Neural progenitor cell (in vitro differentiated cells): ENCODE data around the gene SNF8. TPM values are rescaled to one million over a fixed set of nuclear protein-coding genes. Genes with fewer than 3 reads are reported as not detected.

Source experiments
- DNase-seq: peaks from one replicate; pipeline ENCODE4 v3.0.0-alpha.2; 2016; ENCODE audit warnings: low spot score
- H2AFZ ChIP-seq: fragments of 200-600 bp; sonication (generic); replicated peaks from 2 replicates; pipeline ENCODE4 v1.6.1; 2016; ENCODE audit warnings: antibody characterized with exemption
- H3F3A ChIP-seq: fragments of 200-600 bp; sonication (generic); 2 replicates; pipeline ENCODE4 v1.6.1; 2016; ENCODE audit warnings: antibody characterized with exemption, low read depth
- H3K27ac ChIP-seq: fragments of 200-600 bp; sonication (generic); 2 replicates; pipeline ENCODE4 v1.5.1; 2016; ENCODE audit warnings: mild to moderate bottlenecking
- H3K27me3 ChIP-seq: fragments of 200-600 bp; sonication (generic); 2 replicates; pipeline ENCODE4 v1.6.1; 2016; ENCODE audit warnings: mild to moderate bottlenecking, moderate library complexity
- H3K36me3 ChIP-seq: fragments of 200-600 bp; sonication (generic); 2 replicates; pipeline ENCODE4 v1.5.1; 2016
- H3K4me1 ChIP-seq: fragments of 200-600 bp; sonication (generic); 2 replicates; pipeline ENCODE4 v1.6.1; 2016; ENCODE audit warnings: mixed run types
- H3K4me2 ChIP-seq: fragments of 200-600 bp; sonication (generic); 2 replicates; pipeline ENCODE4 v1.6.1; 2016
- H3K4me3 ChIP-seq: fragments of 200-600 bp; sonication (generic); 2 replicates; pipeline ENCODE4 v1.5.1; 2016
- H3K79me2 ChIP-seq: fragments of 200-600 bp; sonication (generic); 2 replicates; pipeline ENCODE4 v1.6.1; 2016; ENCODE audit warnings: low read depth
- H3K9ac ChIP-seq: fragments of 200-600 bp; sonication (generic); 2 replicates; pipeline ENCODE4 v1.6.1; 2016
- H3K9me3 ChIP-seq: fragments of 200-600 bp; sonication (generic); 2 replicates; pipeline ENCODE4 v1.5.1; 2016; ENCODE audit warnings: low read depth
- H4K20me1 ChIP-seq: fragments of 200-600 bp; sonication (generic); 2 replicates; pipeline ENCODE4 v1.6.1; 2016; ENCODE audit warnings: low read depth
- H3K27ac Mint-ChIP-seq: 3 replicates; pipeline ENCODE4 v1.8.0; 2021; ENCODE audit warnings: mixed read lengths
- H3K27me3 Mint-ChIP-seq: 2 replicates; pipeline ENCODE4 v1.8.0; 2022; ENCODE audit warnings: low read depth, mild to moderate bottlenecking, inconsistent platforms, moderate library complexity, mixed read lengths; ENCODE audit not compliant: insufficient read depth
- H3K36me3 Mint-ChIP-seq: 3 replicates; pipeline ENCODE4 v1.8.0; 2021; ENCODE audit warnings: mixed read lengths
- H3K4me1 Mint-ChIP-seq: 3 replicates; pipeline ENCODE4 v1.8.0; 2021; ENCODE audit warnings: mixed read lengths
- H3K4me3 Mint-ChIP-seq: 3 replicates; pipeline ENCODE4 v1.8.0; 2021; ENCODE audit warnings: mild to moderate bottlenecking, moderate library complexity, mixed read lengths
- H3K9me3 Mint-ChIP-seq: 3 replicates; pipeline ENCODE4 v1.8.0; 2020; ENCODE audit warnings: mixed read lengths
- EZH2 ChIP-seq: fragments of 200-600 bp; sonication (generic); IDR thresholded peaks from 2 replicates; pipeline ENCODE4 v1.6.1; 2017; ENCODE audit warnings: antibody characterized with exemption, mild to moderate bottlenecking, moderate library complexity
- EZH2phosphoT487 ChIP-seq: fragments of 200-600 bp; sonication (generic); IDR thresholded peaks from 2 replicates; pipeline ENCODE4 v1.6.1; 2017; ENCODE audit warnings: antibody characterized with exemption
- total RNA-seq: library from RNA; depleted of rRNA; stranded (reverse); fragments of >200 nt; gene quantifications from 2 replicates; pipeline ENCODE4 v1.2.3, GENCODE V29; 2015; ENCODE audit warnings: low replicate concordance
- TF ChIP-seq, protein P1 (sequence below): fragments of 200-600 bp; sonication (generic); IDR thresholded peaks from 2 replicates; pipeline ENCODE4 v1.5.1; 2017; ENCODE audit warnings: antibody characterized with exemption, mild to moderate bottlenecking

The SNF8 gene
- total RNA-seq, 1 donor from 2014 or later: 103 TPM

DNA sequence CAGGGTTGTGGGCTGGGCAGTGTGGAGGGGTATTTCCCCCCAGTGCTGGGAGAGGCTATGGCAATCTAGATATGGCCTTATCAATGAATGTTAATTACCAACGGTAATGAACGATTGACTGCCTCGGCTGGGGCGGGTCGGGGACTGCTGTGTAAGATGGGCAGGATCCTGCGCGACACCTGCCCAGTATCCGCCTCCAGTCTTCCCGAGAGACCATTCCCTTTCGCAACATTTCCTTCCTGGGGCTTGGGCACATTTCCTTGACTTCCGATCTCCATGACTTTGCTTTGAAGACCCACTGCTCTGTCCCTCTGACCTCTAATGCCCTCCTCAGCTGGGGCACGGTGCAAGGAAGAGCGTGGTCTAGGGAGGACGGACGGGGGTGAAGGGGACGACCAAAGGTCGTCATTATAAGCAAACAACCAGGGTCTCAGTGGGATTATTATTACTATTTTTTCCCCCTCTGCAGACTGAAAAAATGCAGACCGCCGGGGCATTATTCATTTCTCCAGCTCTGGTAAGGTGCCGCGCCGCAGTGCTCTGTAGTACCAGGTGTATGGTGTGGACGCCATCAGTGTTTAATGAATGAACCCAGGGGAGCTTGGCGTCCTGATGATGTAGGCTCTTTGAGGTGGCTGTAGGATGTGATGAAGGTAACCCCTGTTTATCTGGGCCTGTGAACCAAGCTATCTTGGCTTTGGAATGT is 51.5 kb downstream of the SNF8 start:
- Histone ChIP-seq H4K20me1 (no peaks in the 10 kb centered on the region), H3K27me3 (no peaks in the 10 kb centered on the region), H3K4me1 (peaks cover 4% of the 10 kb centered on the region), H3K36me3 (no peaks in the 10 kb centered on the region), H3K4me2 (peak overlapping the region; percentile 92), H3F3A (peaks cover 16% of the 10 kb centered on the region), H3K9ac (peak overlapping the region; percentile 48), H3K79me2 (peaks cover 15% of the 10 kb centered on the region), H3K9me3 (no peaks in the 10 kb centered on the region), H3K4me3 (peak overlapping the region; percentile 69), H3K27ac (no peak overlapping the region), H2AFZ (no peak overlapping the region)
- H3K27ac Mint-ChIP-seq: peak overlapping the region; percentile 48
- peak overlapping the region; percentile 89 for H3K4me3 Mint-ChIP-seq
- H3K27me3 Mint-ChIP-seq: no peaks in the 10 kb centered on the region
- DNase-seq: no peak
- peaks cover 4% of the 10 kb centered on the region for H3K36me3 Mint-ChIP-seq
- no peaks in the 10 kb centered on the region for H3K9me3 Mint-ChIP-seq
- H3K4me1 Mint-ChIP-seq: peaks cover 14% of the 10 kb centered on the region
- TF ChIP-seq, protein P1, sequence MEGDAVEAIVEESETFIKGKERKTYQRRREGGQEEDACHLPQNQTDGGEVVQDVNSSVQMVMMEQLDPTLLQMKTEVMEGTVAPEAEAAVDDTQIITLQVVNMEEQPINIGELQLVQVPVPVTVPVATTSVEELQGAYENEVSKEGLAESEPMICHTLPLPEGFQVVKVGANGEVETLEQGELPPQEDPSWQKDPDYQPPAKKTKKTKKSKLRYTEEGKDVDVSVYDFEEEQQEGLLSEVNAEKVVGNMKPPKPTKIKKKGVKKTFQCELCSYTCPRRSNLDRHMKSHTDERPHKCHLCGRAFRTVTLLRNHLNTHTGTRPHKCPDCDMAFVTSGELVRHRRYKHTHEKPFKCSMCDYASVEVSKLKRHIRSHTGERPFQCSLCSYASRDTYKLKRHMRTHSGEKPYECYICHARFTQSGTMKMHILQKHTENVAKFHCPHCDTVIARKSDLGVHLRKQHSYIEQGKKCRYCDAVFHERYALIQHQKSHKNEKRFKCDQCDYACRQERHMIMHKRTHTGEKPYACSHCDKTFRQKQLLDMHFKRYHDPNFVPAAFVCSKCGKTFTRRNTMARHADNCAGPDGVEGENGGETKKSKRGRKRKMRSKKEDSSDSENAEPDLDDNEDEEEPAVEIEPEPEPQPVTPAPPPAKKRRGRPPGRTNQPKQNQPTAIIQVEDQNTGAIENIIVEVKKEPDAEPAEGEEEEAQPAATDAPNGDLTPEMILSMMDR: no peak
- no peak for TF ChIP-seq EZH2phosphoT487
- no peak for TF ChIP-seq EZH2

DNA sequence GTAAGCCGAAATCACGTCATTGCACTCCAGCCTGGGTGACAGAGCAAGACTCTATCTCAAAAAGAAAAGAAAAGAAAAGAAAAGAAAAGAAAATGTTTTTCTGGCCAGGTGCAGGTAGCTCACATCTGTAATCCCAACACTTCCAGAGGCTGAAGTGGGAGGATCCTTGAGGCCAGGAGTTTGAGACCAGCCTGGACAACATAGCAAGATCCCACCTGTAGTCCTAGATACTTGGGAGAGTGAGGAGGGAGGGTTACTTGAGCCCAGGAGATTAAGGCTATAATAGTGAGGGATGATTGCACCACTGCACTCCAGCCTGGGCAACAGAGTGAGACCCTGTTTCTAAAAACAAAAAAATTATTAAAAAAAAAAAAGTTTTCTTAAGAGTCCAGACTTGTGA is 54.6 kb downstream of the SNF8 start:
- Mint-ChIP-seq H3K36me3 (no peaks in the 10 kb centered on the region), H3K27ac (no peak overlapping the region), H3K4me3 (peak overlapping the region; percentile 3), H3K27me3 (no peaks in the 10 kb centered on the region), H3K4me1 (peaks cover 14% of the 10 kb centered on the region), H3K9me3 (no peaks in the 10 kb centered on the region)
- no peak overlapping the region for H2AFZ ChIP-seq
- H3K79me2 ChIP-seq: peaks cover 15% of the 10 kb centered on the region
- no peak overlapping the region for H3K27ac ChIP-seq
- TF ChIP-seq, protein P1: no peak
- TF ChIP-seq EZH2 (no peak), EZH2phosphoT487 (no peak)
- H3K36me3 ChIP-seq: no peaks in the 10 kb centered on the region
- no peaks in the 10 kb centered on the region for H3K27me3 ChIP-seq
- H3K4me2 ChIP-seq: no peak overlapping the region
- H3K9me3 ChIP-seq: no peaks in the 10 kb centered on the region
- peaks cover 4% of the 10 kb centered on the region for H3K4me1 ChIP-seq
- H3K9ac ChIP-seq: no peak overlapping the region
- DNase-seq: no peak
- H4K20me1 ChIP-seq: no peaks in the 10 kb centered on the region
- no peak overlapping the region for H3K4me3 ChIP-seq
- H3F3A ChIP-seq: peaks cover 15% of the 10 kb centered on the region

DNA sequence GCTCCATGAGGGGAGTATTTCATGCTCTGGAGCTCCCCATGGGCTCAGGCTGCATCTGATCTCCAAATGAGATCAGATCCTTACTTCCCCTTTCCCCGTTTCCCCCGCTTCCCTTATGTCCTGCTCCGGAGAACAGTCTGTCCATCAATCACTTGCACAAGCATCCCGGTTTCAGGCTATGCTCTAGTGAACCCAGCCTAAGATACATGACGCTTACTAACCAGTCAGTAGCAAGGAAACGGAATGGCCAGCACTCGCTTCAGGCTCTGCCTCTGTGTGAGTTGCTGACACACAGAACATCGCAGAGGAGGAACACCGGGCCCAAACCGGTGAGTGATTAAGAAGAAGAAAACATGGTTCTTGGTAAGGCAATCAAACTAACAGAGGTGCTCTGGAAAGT is 61.5 kb downstream of the SNF8 start:
- no peaks in the 10 kb centered on the region for H3K27me3 ChIP-seq
- H3K27ac ChIP-seq: no peak overlapping the region
- H3K36me3 ChIP-seq: no peaks in the 10 kb centered on the region
- no peaks in the 10 kb centered on the region for H4K20me1 ChIP-seq
- Mint-ChIP-seq H3K4me1 (no peaks in the 10 kb centered on the region), H3K4me3 (no peak overlapping the region), H3K36me3 (no peaks in the 10 kb centered on the region), H3K9me3 (no peaks in the 10 kb centered on the region), H3K27me3 (peaks cover 2% of the 10 kb centered on the region), H3K27ac (no peak overlapping the region)
- DNase-seq: no peak
- TF ChIP-seq, protein P1: no peak
- TF ChIP-seq EZH2phosphoT487 (no peak), EZH2 (no peak)
- H3K79me2 ChIP-seq: no peaks in the 10 kb centered on the region
- H3K4me1 ChIP-seq: no peaks in the 10 kb centered on the region
- no peak overlapping the region for H3K4me3 ChIP-seq
- no peaks in the 10 kb centered on the region for H3K9me3 ChIP-seq
- H3F3A ChIP-seq: peaks cover 11% of the 10 kb centered on the region
- H2AFZ ChIP-seq: no peak overlapping the region
- H3K4me2 ChIP-seq: no peak overlapping the region
- no peak overlapping the region for H3K9ac ChIP-seq
